Left renal cortex interstitium (tissue), 4 donors: ENCODE measurements around the gene RGS7. TPM values are rescaled to one million over a fixed set of nuclear protein-coding genes. Genes with fewer than 3 reads are reported as not detected.
"Not testable (repeated sequence)": the region's sequence is repeated elsewhere in the genome, so short reads cannot be mapped to it uniquely, and the experiment has no call there.

ENCODE experiments used
- DNase-seq, 4 donors: peaks; one replicate each; pipeline ENCODE4 v3.0.0-alpha.2; 2013; ENCODE audit warnings: low read depth in 4 of 4, low spot score in 2 of 4, missing footprints in 1 of 4
- polyA plus RNA-seq, 4 donors: library from polyadenylated mRNA; unstranded; fragments of 120-200 nt; gene quantifications; one replicate each; pipeline ENCODE4 v1.2.1, GENCODE V29; 2013; ENCODE audit not compliant: insufficient read length in 4 of 4

Gene RGS7
- polyA plus RNA-seq, 4 donors: 4.9 to 6.4 (median 6.0) TPM

- no peak for DNase-seq
Measured at GRCh38 chr1:240941701-240942370, 415.2 kb downstream of the RGS7 start.

- no peak for DNase-seq
Measured at GRCh38 chr1:240936911-240937668, 419.9 kb downstream of the RGS7 start.

- no peak for DNase-seq
Measured at GRCh38 chr1:240935920-240936319, 421.1 kb downstream of the RGS7 start.

GRCh38 chr1:240931031-240931430, 426.0 kb downstream of the RGS7 start:
- DNase-seq: no peak

GRCh38 chr1:240928265-240928664, 428.7 kb downstream of the RGS7 start:
- DNase-seq: no peak

- DNase-seq: peak in 1 of 4 donors; percentile 9
Measured at GRCh38 chr1:240927821-240928220, 429.2 kb downstream of the RGS7 start.

- DNase-seq: no peak
Measured at GRCh38 chr1:240925273-240925672, 431.7 kb downstream of the RGS7 start.

- no peak for DNase-seq
Measured at GRCh38 chr1:240917976-240918375, 439.0 kb downstream of the RGS7 start.

- DNase-seq: no peak
Measured at GRCh38 chr1:240914506-240914905, 442.5 kb downstream of the RGS7 start.

GRCh38 chr1:240912821-240913220, 444.2 kb downstream of the RGS7 start:
- no peak for DNase-seq

GRCh38 chr1:240909701-240910457, 447.1 kb downstream of the RGS7 start:
- no peak for DNase-seq

GRCh38 chr1:240906477-240906876, 450.5 kb downstream of the RGS7 start:
- no peak for DNase-seq

- no peak for DNase-seq
Measured at GRCh38 chr1:240905225-240905765, 451.7 kb downstream of the RGS7 start.

- not testable (repeated sequence) for DNase-seq
Measured at GRCh38 chr1:240895424-240895823, 461.6 kb downstream of the RGS7 start.

- no peak for DNase-seq
Measured at GRCh38 chr1:240888787-240889048, 468.3 kb downstream of the RGS7 start.

- peak; percentile 14 to 20 (median 16) for DNase-seq
Measured at GRCh38 chr1:240888039-240888786, 468.8 kb downstream of the RGS7 start.

- DNase-seq: no peak
Measured at GRCh38 chr1:240883490-240883889, 473.5 kb downstream of the RGS7 start.

GRCh38 chr1:240882656-240883308, 474.2 kb downstream of the RGS7 start:
- DNase-seq: not testable (repeated sequence)

GRCh38 chr1:240878631-240879030, 478.4 kb downstream of the RGS7 start:
- no peak for DNase-seq

GRCh38 chr1:240877605-240878004, 479.4 kb downstream of the RGS7 start:
- no peak for DNase-seq
